Measurements from ENCODE around the gene ARHGAP29.
"Not testable (repeated sequence)": the region's sequence is repeated elsewhere in the genome, so short reads cannot be mapped to it uniquely, and the experiment has no call there.

The ARHGAP29 gene

GRCh38 chr1:94165843-94166242, 71.5 kb downstream of the ARHGAP29 start:
- DNase-seq (ENCODE audit: low spot score) = no peak

- DNase-seq (ENCODE audit: low spot score) = not testable (repeated sequence)
These were observed 72.5 kb downstream of the ARHGAP29 start for GRCh38 chr1:94164885-94165284.

- DNase-seq (ENCODE audit: low spot score) = not testable (repeated sequence)
These were observed 73.3 kb downstream of the ARHGAP29 start for GRCh38 chr1:94164121-94164520.

GRCh38 chr1:94163249-94163648, 74.1 kb downstream of the ARHGAP29 start:
- not testable (repeated sequence) for DNase-seq (ENCODE audit: low spot score)

GRCh38 chr1:94160811-94161210, 76.6 kb downstream of the ARHGAP29 start:
- no peak for DNase-seq (ENCODE audit: low spot score)

- DNase-seq (ENCODE audit: low spot score) = no peak
These were observed 81.2 kb downstream of the ARHGAP29 start for GRCh38 chr1:94156096-94156625.

- DNase-seq (ENCODE audit: low spot score) = no peak
These were observed 82.4 kb downstream of the ARHGAP29 start for GRCh38 chr1:94154989-94155388.

- no peak for DNase-seq (ENCODE audit: low spot score)
These were observed 84.3 kb downstream of the ARHGAP29 start for GRCh38 chr1:94153133-94153532.

- not testable (repeated sequence) for DNase-seq (ENCODE audit: low spot score)
These were observed 88.2 kb downstream of the ARHGAP29 start for GRCh38 chr1:94149166-94149565.

- no peak for DNase-seq (ENCODE audit: low spot score)
These were observed 91.1 kb downstream of the ARHGAP29 start for GRCh38 chr1:94146273-94146672.

GRCh38 chr1:94144836-94145235, 92.5 kb downstream of the ARHGAP29 start:
- no peak for DNase-seq (ENCODE audit: low spot score)

GRCh38 chr1:94143809-94144176, 93.6 kb downstream of the ARHGAP29 start:
- no peak for DNase-seq (ENCODE audit: low spot score)

GRCh38 chr1:94143173-94143808, 94.1 kb downstream of the ARHGAP29 start:
- no peak for DNase-seq (ENCODE audit: low spot score)

- no peak for DNase-seq (ENCODE audit: low spot score)
These were observed 94.8 kb downstream of the ARHGAP29 start for GRCh38 chr1:94142583-94142982.

- no peak for DNase-seq (ENCODE audit: low spot score)
These were observed 95.4 kb downstream of the ARHGAP29 start for GRCh38 chr1:94142022-94142421.

- DNase-seq (ENCODE audit: low spot score) = no peak
These were observed 105.3 kb downstream of the ARHGAP29 start for GRCh38 chr1:94132111-94132510.

- no peak for DNase-seq (ENCODE audit: low spot score)
These were observed 106.4 kb downstream of the ARHGAP29 start for GRCh38 chr1:94130851-94131595.

GRCh38 chr1:94126651-94127050, 110.7 kb downstream of the ARHGAP29 start:
- DNase-seq (ENCODE audit: low spot score) = no peak

GRCh38 chr1:94125551-94126514, 111.6 kb downstream of the ARHGAP29 start:
- DNase-seq (ENCODE audit: low spot score) = no peak

- DNase-seq (ENCODE audit: low spot score) = no peak
These were observed 112.8 kb downstream of the ARHGAP29 start for GRCh38 chr1:94124538-94124937.

GRCh38 chr1:94122201-94122970, 115.0 kb downstream of the ARHGAP29 start:
- DNase-seq (ENCODE audit: low spot score) = no peak
